ENCODE measurements around the gene OVCH2.
A peak's percentile ranks its signal among the peaks of the same experiment; 100 is the strongest.
"Not testable (repeated sequence)": the region's sequence is repeated elsewhere in the genome, so short reads cannot be mapped to it uniquely, and the experiment has no call there.

The OVCH2 gene

GRCh38 chr11:7706377-7706776, at the start of gene OVCH2:
TSS of gene OVCH2 (minus strand) at chr11:7706477. CDS start at chr11:7706394, 83 bp downstream.
- DNase-seq: no peak

- no peak for DNase-seq
Observed at GRCh38 chr11:7749456-7749855, 43.2 kb upstream of the OVCH2 start.

GRCh38 chr11:7734767-7735166, 28.5 kb upstream of the OVCH2 start:
- not testable (repeated sequence) for DNase-seq

- no peak for DNase-seq
Observed at GRCh38 chr11:7714786-7715185, 8.5 kb upstream of the OVCH2 start.

GRCh38 chr11:7703740-7704139, 2.5 kb downstream of the OVCH2 start:
- no peak for DNase-seq

GRCh38 chr11:7696424-7696823, 9.9 kb downstream of the OVCH2 start:
- no peak for DNase-seq

GRCh38 chr11:7694235-7694634, 12.0 kb downstream of the OVCH2 start:
- DNase-seq: no peak

GRCh38 chr11:7692426-7692825, 13.9 kb downstream of the OVCH2 start:
- DNase-seq: no peak

- no peak for DNase-seq
Observed at GRCh38 chr11:7691759-7692350, 14.4 kb downstream of the OVCH2 start.

GRCh38 chr11:7690648-7691047, 15.6 kb downstream of the OVCH2 start:
- no peak for DNase-seq

- DNase-seq: no peak
Observed at GRCh38 chr11:7689239-7689638, 17.0 kb downstream of the OVCH2 start.

GRCh38 chr11:7688238-7688826, 17.9 kb downstream of the OVCH2 start:
- no peak for DNase-seq

GRCh38 chr11:7687386-7687785, 18.9 kb downstream of the OVCH2 start:
- DNase-seq: no peak

- no peak for DNase-seq
Observed at GRCh38 chr11:7686761-7687160, 19.5 kb downstream of the OVCH2 start.

- DNase-seq: no peak
Observed at GRCh38 chr11:7683571-7683970, 22.7 kb downstream of the OVCH2 start.

- no peak for DNase-seq
Observed at GRCh38 chr11:7677796-7678201, 28.5 kb downstream of the OVCH2 start.

GRCh38 chr11:7677071-7677470, 29.2 kb downstream of the OVCH2 start:
- DNase-seq: no peak

GRCh38 chr11:7675631-7676030, 30.6 kb downstream of the OVCH2 start:
- DNase-seq: no peak

GRCh38 chr11:7673724-7674434, 32.4 kb downstream of the OVCH2 start:
- DNase-seq: no peak

GRCh38 chr11:7672960-7673723, 33.1 kb downstream of the OVCH2 start, which contains the start of gene CYB5R2:
TSS of gene CYB5R2 (minus strand) at chr11:7673500. CDS start at chr11:7672825, 675 bp downstream.
- DNase-seq: peak in 4 of 14 donors; percentile 27 to 55 (median 46)

GRCh38 chr11:7672276-7672959, 33.9 kb downstream of the OVCH2 start:
- no peak for DNase-seq
